PFSK-1 (cell line): ENCODE measurements around the gene LIME1.

Experiments used
- FOXP2 ChIP-seq: optimal IDR thresholded peaks from 2 replicates; pipeline ENCODE3; 2011; ENCODE audit warnings: borderline replicate concordance, control low read depth, inconsistent platforms; ENCODE audit not compliant: insufficient read depth; ENCODE audit errors: extremely low read length, extremely low read depth
- POLR2AphosphoS5 ChIP-seq: IDR thresholded peaks from 2 replicates; pipeline ENCODE4 v1.6.1; 2012; ENCODE audit warnings: low read depth, mild to moderate bottlenecking, control low read depth, low read length, moderate library complexity
- REST ChIP-seq, 2 experiments: IDR thresholded peaks; 2 replicates each; pipeline versions ENCODE4 v1.6.1 to v1.8.0; 2011 to 2012; ENCODE audit warnings: low read depth in 2 of 2, low read length in 2 of 2, control low read depth in 1 of 2, inconsistent platforms in 1 of 2, mild to moderate bottlenecking in 1 of 2, moderate library complexity in 1 of 2; ENCODE audit not compliant: insufficient read depth in 1 of 2
- SIN3A ChIP-seq: IDR thresholded peaks from 2 replicates; pipeline ENCODE4 v1.6.1; 2012; ENCODE audit warnings: mild to moderate bottlenecking, low read length, moderate library complexity, borderline replicate concordance; ENCODE audit not compliant: insufficient read depth
- TAF1 ChIP-seq: IDR thresholded peaks from 2 replicates; pipeline ENCODE4 v1.6.1; 2012; ENCODE audit warnings: low read length, control low read depth, borderline replicate concordance; ENCODE audit not compliant: insufficient read depth

Gene LIME1

GRCh38 chr20:63787302-63787701, 50.8 kb downstream of the LIME1 start:
- TF ChIP-seq REST (IDR thresholded peaks at IDR 0.05; ENCODE audit: insufficient read depth in 1 of 2, low read depth in 2 of 2, low read length in 2 of 2) (no peak), TAF1 (no peak), POLR2AphosphoS5 (no peak), SIN3A (no peak), FOXP2 (no peak)

GRCh38 chr20:63787749-63788148, 51.3 kb downstream of the LIME1 start:
- TF ChIP-seq FOXP2 (no peak), SIN3A (no peak), REST (IDR thresholded peaks at IDR 0.05; ENCODE audit: insufficient read depth in 1 of 2, low read depth in 2 of 2, low read length in 2 of 2) (no peak), TAF1 (no peak)
